ENCODE data around the gene TMCC1. TPM values are rescaled to one million over a fixed set of nuclear protein-coding genes. Genes with fewer than 3 reads are reported as not detected.
A peak's percentile ranks its signal among the peaks of the same experiment; 100 is the strongest.
"Not testable (repeated sequence)": the region's sequence is repeated elsewhere in the genome, so short reads cannot be mapped to it uniquely, and the experiment has no call there.

Gene TMCC1
- 5.9 and 7.0 TPM in 2 replicates for total RNA-seq (2014; rRNA removed; shearing (Covaris generic); ENCODE audit: low replicate concordance)

DNA sequence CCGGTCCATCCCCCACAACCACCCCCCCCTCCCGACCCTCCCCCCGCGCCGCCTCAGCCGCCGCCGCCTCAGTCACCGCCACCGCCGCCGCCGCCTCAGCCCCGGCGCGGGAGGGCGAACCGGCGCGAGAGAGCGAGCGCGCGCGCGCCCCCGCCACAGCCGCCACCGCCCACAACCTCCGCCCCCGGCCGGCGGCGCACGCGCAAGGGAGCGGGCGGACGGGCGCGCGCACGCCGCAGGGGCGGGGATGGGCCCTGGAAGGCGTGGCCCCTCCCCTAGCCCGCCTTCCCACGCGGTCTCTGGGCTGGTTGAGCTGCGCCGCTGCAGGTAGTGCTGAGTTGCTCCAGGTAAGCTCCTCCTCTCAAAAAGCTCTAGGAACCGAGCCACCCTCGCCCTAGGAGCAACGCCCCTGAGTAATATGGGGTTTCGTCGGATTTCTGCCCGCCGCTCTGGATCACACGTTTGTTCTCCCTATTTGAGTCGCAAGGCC, at the start of gene TMCC1:
TMCC1 (minus strand) TSS at position 131 of the 490 bp plus-strand sequence.
- peak; percentile 81 for DNase-seq (ENCODE audit: low read depth)
- in situ Hi-C loops (cut with HindIII; ENCODE audit: low pct_unique_long_range_greater_than_20kb, low sequenced_read_pairs): no loop called here

DNA sequence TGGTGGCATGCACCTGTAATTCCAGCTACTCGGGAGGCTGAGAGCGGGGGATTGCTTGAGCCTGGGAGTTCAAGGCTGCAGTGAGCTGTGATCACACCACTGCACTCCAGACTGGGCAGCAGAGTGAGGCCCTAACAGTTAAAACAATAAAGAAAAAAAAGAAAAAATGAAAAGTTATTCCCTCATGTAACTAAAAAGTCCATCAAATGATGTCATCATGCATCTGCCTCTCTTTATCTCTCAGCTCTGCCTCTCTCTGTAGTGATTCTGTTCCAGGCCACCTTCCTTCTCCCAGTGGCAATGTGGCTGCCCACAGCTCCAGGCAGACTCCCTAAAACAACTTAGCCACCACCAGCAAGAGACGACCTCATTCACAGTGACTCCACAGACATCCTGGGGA, 49.5 kb upstream of the TMCC1 start:
- in situ Hi-C loops (cut with HindIII; ENCODE audit: low pct_unique_long_range_greater_than_20kb, low sequenced_read_pairs): no loop called here

DNA sequence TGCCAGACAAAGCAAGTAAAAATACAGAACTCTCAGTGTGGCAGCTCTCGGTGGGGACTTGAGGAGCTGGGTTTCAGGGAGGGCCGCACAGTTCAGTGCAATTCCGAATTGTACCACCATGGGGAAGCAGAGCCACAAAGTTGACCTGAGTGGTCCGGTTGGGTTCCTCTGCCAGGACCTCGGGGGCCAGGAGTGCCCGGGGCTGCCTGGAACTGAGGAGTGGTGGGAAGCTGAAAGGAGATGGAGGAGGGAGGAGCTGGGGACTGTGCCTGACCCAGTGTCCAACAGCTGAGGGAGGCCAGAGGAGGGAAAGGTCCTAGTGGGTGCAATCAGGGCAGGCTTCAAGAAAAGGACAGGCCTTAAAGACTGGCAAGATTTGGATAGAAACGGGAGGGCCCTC, 48.8 kb upstream of the TMCC1 start:
- DNase-seq (ENCODE audit: low read depth): no peak
- in situ Hi-C loops (cut with HindIII; ENCODE audit: low pct_unique_long_range_greater_than_20kb, low sequenced_read_pairs): no loop called here

More for the DNA sequence above, 49.5 kb upstream of the TMCC1 start:
- no peak for DNase-seq (ENCODE audit: low read depth)

DNA sequence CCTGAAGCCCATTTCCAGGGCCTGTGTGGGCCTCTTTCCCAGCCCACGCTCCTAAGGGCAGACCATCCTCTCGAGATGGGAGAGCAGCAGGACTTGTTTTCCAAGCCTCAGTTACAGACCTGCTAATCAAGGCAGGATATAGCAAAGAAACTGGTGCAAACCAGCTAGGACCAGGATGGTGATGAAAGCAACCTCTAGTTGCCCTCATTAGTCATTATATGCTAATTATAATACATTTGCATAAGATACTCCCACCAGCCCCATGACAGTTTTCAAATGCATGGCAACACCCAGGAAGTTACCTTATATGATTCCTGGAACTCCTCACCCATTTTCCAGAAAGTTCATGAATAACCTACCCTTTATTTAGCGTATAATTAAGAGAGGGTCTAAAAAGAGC, 46.6 kb upstream of the TMCC1 start:
- DNase-seq (ENCODE audit: low read depth): no peak
- in situ Hi-C loops (cut with HindIII; ENCODE audit: low pct_unique_long_range_greater_than_20kb, low sequenced_read_pairs): no loop called here

DNA sequence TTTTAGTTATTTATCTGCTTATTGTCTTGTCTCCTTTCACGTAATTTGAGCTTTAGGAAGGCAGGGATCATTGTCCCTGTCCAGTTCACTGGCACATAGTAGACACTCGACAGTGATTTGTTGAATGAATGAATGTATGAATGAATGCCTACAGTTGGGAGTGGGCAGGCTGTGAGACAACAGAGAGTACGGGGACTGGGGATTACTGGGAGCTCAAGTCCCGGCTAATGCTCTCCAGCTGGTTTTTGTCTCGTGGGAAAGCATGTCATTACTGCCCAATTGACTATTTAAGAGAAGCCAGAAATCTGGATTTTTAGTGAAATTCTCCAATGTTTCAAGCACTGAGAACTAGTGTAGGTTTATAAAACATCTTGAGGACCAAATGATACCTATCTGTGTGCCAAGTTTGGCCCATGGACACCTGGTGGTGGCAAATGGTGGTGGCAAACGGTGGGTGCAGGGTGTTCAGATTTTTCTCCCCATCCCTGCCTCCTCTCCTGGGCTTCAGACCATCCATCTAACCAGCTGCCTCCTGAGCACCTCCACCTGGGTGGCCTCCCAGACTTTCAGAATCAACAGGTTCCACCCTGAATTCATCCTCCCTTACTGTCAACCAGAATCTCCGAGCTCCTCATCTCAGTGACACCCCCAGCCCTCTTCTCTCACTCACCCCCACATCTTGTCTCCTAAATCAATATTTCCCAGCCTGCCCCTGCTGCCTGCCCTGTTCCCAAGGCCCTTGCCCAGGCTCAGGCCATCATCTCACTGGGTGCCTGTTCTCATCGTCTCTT, 44.8 kb upstream of the TMCC1 start:
- in situ Hi-C loops (cut with HindIII; ENCODE audit: low pct_unique_long_range_greater_than_20kb, low sequenced_read_pairs): no loop called here
- DNase-seq (ENCODE audit: low read depth): no peak

DNA sequence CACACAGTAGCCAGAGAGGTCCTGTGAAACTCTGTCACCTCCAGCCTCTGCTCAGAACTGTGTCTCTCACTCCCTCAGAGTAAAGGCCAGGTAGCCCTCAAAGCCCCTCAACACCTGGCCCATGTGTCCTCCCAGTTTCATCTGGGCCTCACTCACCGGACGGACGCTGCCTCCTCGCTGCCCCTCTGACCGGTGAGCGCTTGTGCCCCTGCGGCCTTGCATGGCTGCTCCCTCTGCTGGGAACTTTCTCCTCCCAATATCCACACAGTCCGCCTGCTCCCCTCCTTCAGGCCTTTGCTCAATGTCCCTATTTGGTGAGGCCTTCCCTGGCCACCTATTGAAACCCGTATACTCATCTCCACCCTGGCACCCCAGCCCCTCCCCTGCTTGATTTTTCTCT, 44.2 kb upstream of the TMCC1 start:
- in situ Hi-C loops (cut with HindIII; ENCODE audit: low pct_unique_long_range_greater_than_20kb, low sequenced_read_pairs): no loop called here
- no peak for DNase-seq (ENCODE audit: low read depth)

DNA sequence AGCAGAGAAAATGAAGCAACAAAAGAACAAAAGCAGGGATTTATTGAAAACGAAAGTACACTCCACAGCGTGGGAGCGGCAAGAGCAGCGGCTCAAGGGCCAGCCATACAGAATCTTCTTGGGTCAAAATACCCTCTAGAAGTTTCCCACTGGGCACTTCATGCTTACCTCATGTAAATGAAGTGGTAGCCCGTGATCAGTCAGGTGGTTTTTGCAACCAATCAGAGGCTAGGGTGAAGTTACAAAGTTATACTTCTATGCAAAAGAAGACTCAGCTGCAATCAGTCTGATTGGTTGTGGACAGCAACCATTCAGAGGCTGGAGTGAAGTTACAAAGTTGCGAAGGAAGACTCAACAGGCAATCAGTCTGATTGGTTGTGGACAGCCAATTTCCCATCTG, 43.2 kb upstream of the TMCC1 start:
- in situ Hi-C loops (cut with HindIII; ENCODE audit: low pct_unique_long_range_greater_than_20kb, low sequenced_read_pairs): no loop called here
- no peak for DNase-seq (ENCODE audit: low read depth)

DNA sequence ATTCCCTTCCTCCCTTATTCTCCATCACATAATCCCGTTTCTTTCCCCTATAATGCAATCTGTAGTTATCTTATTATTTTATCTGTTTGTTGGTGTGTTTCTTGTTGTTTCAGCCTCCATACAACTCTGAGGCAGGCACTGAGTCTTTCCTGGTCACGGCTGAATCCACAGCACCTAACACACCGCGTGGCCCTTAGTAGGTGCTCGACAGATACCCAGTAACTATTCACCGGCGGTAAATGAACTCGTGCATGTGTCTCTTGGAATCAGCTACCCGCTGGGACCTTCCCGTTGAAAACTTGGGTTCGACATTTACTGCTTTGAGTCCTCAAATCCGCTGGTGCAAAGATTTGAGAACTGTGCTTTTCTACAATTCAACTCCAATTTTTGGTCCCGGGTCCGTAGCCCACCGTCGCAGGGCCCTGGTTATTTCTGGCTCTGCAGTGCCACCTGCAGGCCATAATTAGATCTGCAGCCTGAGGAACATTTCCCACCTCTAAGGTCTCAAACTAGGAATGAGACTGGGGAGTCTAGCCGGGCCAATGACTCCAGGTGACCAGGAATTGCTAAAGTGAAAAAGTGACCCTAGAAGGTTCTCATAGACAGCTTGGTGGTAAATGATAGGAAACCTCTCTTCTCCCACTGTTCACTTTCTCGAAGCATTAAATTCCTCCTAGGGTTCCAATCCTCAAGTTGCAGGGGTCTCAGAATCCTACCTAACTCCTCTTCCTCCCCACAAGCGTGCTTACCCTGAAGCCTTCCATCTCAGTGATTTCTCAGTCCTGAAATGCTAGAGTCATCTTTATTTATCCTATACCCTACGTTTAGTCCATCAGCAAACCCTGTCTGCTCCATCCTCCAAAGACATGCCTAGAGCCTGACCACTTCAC, 41.0 kb upstream of the TMCC1 start:
- in situ Hi-C loops (cut with HindIII; ENCODE audit: low pct_unique_long_range_greater_than_20kb, low sequenced_read_pairs): no loop called here
- peak; percentile 22 for DNase-seq (ENCODE audit: low read depth)

DNA sequence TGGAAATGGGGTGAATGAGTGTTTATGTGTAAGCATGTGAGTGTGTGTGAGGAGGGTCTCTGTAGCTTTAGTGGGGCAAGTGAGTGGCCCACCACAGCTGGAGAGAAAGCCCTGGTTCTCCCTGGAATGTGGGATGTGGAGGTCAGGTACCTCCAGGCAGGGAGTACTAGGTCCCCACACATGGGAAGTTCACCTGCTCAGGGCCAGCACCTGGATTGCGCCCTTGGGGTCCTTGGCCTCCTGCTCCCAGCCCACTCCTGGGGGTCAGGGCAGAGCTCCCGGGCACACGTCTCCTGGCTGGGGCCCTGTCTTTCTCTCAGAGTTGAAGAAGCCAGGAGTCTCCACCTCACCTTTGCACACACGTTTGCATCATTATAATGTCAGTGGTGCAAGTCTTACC, 40.0 kb upstream of the TMCC1 start:
- DNase-seq (ENCODE audit: low read depth): no peak
- in situ Hi-C loops (cut with HindIII; ENCODE audit: low pct_unique_long_range_greater_than_20kb, low sequenced_read_pairs): no loop called here

DNA sequence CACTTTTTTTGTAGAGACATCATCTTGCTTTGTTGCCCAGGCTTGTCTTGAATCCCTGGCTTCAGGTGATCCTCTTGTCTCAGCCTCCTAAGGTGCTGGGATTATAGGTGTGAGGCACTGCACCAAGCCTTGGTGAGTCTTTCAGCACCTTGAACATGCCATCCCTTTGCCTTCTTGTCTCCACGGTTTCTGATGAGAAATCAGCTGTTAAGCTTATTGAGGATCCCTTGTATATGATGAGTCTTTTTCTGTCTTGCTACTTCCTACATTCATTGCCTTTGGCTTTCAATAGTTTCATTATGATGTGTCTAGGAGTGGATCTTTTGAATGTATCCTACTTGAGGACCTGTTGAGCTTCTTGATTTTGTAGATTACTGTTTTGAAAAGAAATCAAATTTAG, 35.9 kb upstream of the TMCC1 start:
- DNase-seq (ENCODE audit: low read depth): no peak
- in situ Hi-C loops (cut with HindIII; ENCODE audit: low pct_unique_long_range_greater_than_20kb, low sequenced_read_pairs): no loop called here

DNA sequence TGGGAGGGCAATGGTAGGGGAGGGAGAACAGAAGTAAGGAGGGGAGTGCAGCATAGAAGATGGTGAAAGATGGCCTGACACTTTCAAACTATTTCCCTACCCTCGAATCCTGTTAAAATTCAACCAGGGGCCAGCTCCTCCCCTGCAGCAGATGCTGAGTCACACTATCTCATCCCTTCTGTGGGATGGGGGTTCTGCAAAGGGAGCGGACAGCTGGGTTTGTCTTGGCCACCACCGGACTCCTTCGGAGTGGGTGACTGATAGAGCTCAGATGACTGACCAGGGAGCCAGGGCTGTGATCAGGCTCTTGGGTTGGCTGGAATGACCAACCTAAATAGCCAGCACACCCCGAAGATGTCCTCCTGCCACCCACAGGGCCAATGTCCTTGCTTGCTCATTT, 33.6 kb upstream of the TMCC1 start:
- in situ Hi-C loops (cut with HindIII; ENCODE audit: low pct_unique_long_range_greater_than_20kb, low sequenced_read_pairs): no loop called here
- peak; percentile 78 for DNase-seq (ENCODE audit: low read depth)

DNA sequence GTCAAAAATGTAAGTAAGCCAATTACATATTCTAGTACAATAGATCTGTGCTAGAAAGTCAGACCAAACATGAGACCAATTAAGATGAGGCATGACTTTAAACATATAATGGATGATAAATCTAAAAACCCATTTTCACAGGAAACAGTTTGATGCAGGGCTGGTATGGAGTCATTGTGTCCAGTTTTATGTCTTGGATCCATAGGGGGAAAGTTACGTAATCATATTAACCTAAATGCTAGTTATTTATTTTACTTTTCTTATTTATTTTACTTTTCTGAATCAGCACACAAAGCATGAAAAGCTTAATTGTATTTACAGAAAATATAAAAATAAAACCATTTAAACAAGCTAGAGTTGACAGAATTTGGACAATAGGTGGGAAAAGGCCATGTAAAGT, 26.3 kb upstream of the TMCC1 start:
- in situ Hi-C loops (cut with HindIII; ENCODE audit: low pct_unique_long_range_greater_than_20kb, low sequenced_read_pairs): no loop called here
- DNase-seq (ENCODE audit: low read depth): no peak

DNA sequence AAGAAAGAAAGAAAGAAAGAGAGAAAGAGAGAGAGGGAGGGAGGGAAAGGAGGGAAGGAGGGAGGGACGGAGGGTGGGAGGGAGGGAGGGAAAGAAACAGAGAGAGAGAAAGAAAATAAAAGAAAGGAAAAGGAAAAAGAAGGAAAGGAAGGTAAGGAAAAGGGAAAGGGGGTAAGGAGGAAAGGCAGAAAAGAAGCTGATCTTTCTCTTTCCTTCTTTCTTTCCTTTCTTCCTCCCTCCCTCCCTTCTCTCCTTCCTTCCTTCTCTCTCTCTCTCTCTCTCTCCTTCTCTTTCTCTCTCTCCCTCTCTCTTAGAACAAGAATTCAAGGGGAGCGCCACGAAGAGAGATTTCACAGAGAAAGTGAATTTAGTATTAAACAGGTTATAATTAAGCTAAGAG, 25.8 kb upstream of the TMCC1 start:
- in situ Hi-C loops (cut with HindIII; ENCODE audit: low pct_unique_long_range_greater_than_20kb, low sequenced_read_pairs): no loop called here
- no peak for DNase-seq (ENCODE audit: low read depth)

DNA sequence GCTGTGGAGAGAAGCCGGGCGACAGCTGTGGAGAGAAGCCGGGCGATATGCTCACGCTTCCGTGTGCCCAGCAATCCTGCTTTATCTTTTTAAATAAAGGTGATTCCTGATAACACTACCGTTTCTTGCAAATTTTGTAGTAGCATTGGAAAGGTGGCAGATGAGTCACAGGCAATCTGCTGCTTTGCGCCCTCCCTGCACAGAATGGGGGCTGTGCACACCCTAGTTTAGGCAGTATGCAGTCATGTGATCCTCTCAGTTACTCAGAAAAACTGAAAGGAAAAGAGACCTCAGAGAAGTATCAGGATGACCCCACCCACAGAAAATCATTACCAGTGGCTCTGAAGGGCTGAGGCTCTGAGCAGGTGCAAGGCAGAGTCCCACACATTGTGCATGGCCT, 24.9 kb upstream of the TMCC1 start:
- no peak for DNase-seq (ENCODE audit: low read depth)
- in situ Hi-C loops (cut with HindIII; ENCODE audit: low pct_unique_long_range_greater_than_20kb, low sequenced_read_pairs): no loop called here

DNA sequence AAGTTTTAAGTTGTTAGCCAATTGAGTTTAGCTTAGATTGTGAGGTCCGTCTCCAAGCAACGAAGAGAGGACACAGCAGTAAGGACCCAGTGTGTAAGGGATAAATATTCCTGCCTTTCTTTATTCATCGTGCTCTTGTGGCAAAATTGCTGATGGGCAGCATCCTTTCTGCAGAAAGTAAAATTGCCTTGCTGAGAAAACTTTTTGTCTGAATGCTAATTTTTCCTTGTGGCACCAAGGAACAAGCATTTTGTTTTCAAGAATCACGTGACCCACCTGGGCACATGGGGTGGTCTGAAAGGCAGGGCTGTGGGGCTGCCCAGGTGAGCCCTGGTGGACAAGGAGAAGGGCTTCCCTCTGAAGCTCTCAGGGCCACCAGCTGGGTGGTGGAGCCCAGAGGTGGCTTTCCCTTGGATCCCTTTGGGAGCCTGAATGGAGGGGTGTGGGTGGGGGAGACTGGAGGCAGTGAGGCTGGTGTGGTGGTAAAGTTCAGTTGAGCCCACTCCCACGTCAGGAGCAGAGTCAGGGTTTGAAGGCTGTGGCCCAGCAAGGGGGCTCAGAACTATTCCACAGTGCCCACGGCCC, 24.0 kb upstream of the TMCC1 start:
- no peak for DNase-seq (ENCODE audit: low read depth)
- in situ Hi-C loops (cut with HindIII; ENCODE audit: low pct_unique_long_range_greater_than_20kb, low sequenced_read_pairs): no loop called here

DNA sequence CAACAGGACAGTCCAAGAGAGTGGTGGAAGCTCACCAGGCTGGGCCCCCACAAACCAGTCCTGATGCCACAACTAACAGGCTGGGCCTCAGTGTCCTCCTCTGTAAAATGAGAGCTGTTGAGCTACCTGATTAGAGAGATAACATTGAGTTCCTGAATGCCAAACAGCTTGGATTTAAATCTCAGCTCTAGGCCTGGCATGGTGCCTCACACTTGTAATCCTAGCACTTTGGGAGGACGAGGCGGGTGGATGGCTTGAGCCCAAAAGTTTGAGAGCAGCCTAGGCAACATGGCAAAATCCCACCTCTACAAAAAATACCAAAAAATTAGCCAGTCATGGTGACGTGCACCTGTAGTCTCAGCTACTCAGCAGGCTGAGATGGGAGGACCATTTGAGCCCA, 20.1 kb upstream of the TMCC1 start:
- no peak for DNase-seq (ENCODE audit: low read depth)
- in situ Hi-C loops (cut with HindIII; ENCODE audit: low pct_unique_long_range_greater_than_20kb, low sequenced_read_pairs): no loop called here

DNA sequence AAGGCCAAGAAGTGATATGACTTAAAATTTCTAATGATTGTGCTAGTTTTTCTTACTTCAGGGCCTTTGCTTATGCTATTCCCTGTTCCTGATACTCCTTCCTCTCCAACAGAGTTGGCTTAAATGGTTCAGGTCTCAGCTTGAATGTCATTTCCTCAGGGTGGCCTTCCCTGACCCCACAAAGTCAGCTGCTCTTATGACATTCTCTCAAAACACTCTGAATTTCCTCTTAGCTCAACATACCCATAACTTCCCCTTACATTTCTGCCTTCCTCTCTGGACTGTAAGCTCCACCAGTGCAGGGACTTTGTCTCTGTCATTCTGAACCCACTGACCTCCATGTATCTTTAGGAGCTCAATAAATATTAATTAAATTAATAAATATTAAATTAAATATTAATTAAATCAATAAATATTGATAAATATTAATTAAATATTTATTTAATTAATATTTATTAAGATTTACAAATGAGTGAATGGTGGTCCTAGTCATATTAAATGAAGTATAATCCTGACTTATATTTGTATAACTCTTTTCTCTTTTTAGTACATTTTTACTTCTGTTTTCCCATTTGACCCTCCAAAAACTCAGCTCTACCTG, 17.9 kb upstream of the TMCC1 start:
- in situ Hi-C loops (cut with HindIII; ENCODE audit: low pct_unique_long_range_greater_than_20kb, low sequenced_read_pairs): no loop called here
- no peak for DNase-seq (ENCODE audit: low read depth)

DNA sequence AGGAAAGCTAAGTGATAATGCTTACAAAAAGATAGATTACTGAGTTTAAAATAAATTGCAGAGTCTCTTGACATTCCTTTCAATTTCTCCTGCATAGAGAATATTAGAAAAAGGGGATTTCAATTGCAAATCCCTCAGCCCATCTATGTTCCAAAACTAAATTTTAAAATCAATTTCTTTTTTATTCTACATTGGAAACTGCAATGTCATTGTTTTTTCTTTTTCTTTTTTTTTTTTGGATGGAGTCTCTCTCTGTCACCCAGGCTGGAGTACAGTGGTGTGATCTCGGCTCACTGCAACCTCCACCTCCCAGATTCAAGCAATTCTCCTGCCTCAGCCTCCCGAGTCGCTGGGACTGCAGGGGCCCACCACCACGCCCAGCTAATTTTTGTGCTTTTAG, 15.7 kb upstream of the TMCC1 start:
- DNase-seq (ENCODE audit: low read depth); in situ Hi-C loops (cut with HindIII; ENCODE audit: low pct_unique_long_range_greater_than_20kb, low sequenced_read_pairs): not testable (repeated sequence)

DNA sequence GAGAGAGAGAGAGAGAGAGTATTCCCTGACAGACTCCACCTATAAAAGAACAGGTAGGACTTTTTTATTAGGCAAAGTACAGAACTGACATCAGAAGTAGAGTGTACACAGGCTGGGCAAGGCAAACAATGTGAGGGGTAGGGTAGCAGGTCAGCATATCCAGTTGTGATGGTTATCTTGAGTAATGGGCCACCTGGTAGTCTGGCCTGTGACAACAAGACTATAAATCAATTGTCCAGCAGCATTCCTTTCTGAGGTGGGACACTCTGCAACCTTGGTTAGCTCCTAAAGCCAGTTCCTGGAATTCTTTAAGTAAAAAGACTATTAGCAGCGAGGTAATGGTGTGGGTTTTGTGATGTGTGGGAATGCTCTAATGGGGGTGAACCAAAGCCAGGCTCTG, 14.9 kb upstream of the TMCC1 start:
- peak; percentile 30 for DNase-seq (ENCODE audit: low read depth)
- in situ Hi-C loops (cut with HindIII; ENCODE audit: low pct_unique_long_range_greater_than_20kb, low sequenced_read_pairs): no loop called here

Measured in Caki2 (cell line).